ENCODE data around the gene TRPM1.

GRCh38 chr15:31050953-31051352 lies 50.6 kb downstream of the TRPM1 start:
- no peak for TF ChIP-seq GATA2 (IDR thresholded peaks at IDR 0.05; ENCODE audit: low read depth, low read length)
- TF ChIP-seq GATA3 (IDR thresholded peaks at IDR 0.05; ENCODE audit: low read depth, low read length): no peak
